Measurements from ENCODE around the gene SLC8B1. TPM values are rescaled to one million over a fixed set of nuclear protein-coding genes. Genes with fewer than 3 reads are reported as not detected.

SLC8B1 gene
- total and polyA plus RNA-seq, 8 donors: 10.5 to 40.1 (median 12.9) TPM

- H3K4me1 ChIP-seq: peaks cover 11 to 22% of the 10 kb centered on the region in 2 donors
- no peak overlapping the region for H3K27ac ChIP-seq
- no peaks in the 10 kb centered on the region for H3K27me3 ChIP-seq
- peaks cover 0 to 62% of the 10 kb centered on the region in 2 donors for H3K36me3 ChIP-seq
- no peak for TF ChIP-seq CTCF (IDR thresholded peaks at IDR 0.05)
- H3K4me3 ChIP-seq: no peak overlapping the region
- intact Hi-C loops (cut with DNase I): no loop called here
- no peaks in the 10 kb centered on the region for H3K9me3 ChIP-seq
- no peak for ATAC-seq
- no peak for DNase-seq
These were observed 67.3 kb downstream of the SLC8B1 start for GRCh38 chr12:113267621-113268020.

- H3K9me3 ChIP-seq: no peaks in the 10 kb centered on the region
- no peak overlapping the region for H3K27ac ChIP-seq
- H3K4me1 ChIP-seq: peaks cover under 1 to 22% of the 10 kb centered on the region in 2 donors
- no peak overlapping the region for H3K4me3 ChIP-seq
- no peaks in the 10 kb centered on the region for H3K27me3 ChIP-seq
- ATAC-seq (no peak), DNase-seq (no peak)
- peaks cover 0 to 58% of the 10 kb centered on the region in 2 donors for H3K36me3 ChIP-seq
- intact Hi-C loops (cut with DNase I): no loop called here
- no peak for TF ChIP-seq CTCF (IDR thresholded peaks at IDR 0.05)
These were observed 68.6 kb downstream of the SLC8B1 start for GRCh38 chr12:113266106-113266895.

GRCh38 chr12:113263431-113263963 is 71.4 kb downstream of the SLC8B1 start:
- H3K4me1 ChIP-seq: peaks cover 10 to 41% of the 10 kb centered on the region in 2 donors
- ATAC-seq (no peak), DNase-seq (peak in 1 of 4 donors; percentile 10)
- H3K4me3 ChIP-seq: no peak overlapping the region
- H3K9me3 ChIP-seq: no peaks in the 10 kb centered on the region
- intact Hi-C loops (cut with DNase I): no loop called here
- peaks cover 0 to 32% of the 10 kb centered on the region in 2 donors for H3K36me3 ChIP-seq
- no peak for TF ChIP-seq CTCF (IDR thresholded peaks at IDR 0.05)
- H3K27ac ChIP-seq: no peak overlapping the region
- no peaks in the 10 kb centered on the region for H3K27me3 ChIP-seq

- no peak for TF ChIP-seq CTCF (IDR thresholded peaks at IDR 0.05)
- Histone ChIP-seq H3K4me1 (peaks cover 10 to 41% of the 10 kb centered on the region in 2 donors), H3K9me3 (no peaks in the 10 kb centered on the region), H3K27me3 (no peaks in the 10 kb centered on the region), H3K36me3 (peaks cover 0 to 24% of the 10 kb centered on the region in 2 donors), H3K4me3 (no peak overlapping the region), H3K27ac (peak overlapping the region in 1 of 2 donors; percentile 57)
- intact Hi-C loops (cut with DNase I): no loop called here
- DNase-seq (peak in 1 of 4 donors; percentile 1), ATAC-seq (no peak)
These were observed 72.2 kb downstream of the SLC8B1 start for GRCh38 chr12:113262710-113263109.

GRCh38 chr12:113261847-113262470 is 73.0 kb downstream of the SLC8B1 start:
- H3K4me1 ChIP-seq: peaks cover 10 to 41% of the 10 kb centered on the region in 2 donors
- intact Hi-C loops (cut with DNase I): no loop called here
- DNase-seq (peak in 1 of 4 donors; percentile 24), ATAC-seq (no peak)
- no peaks in the 10 kb centered on the region for H3K9me3 ChIP-seq
- H3K27ac ChIP-seq: peak overlapping the region in 1 of 2 donors; percentile 57
- H3K4me3 ChIP-seq: no peak overlapping the region
- TF ChIP-seq CTCF (IDR thresholded peaks at IDR 0.05): no peak
- H3K36me3 ChIP-seq: peaks cover 0 to 17% of the 10 kb centered on the region in 2 donors
- H3K27me3 ChIP-seq: no peaks in the 10 kb centered on the region

Measured in left lung (tissue), 10 donors.